ENCODE data around the gene STYK1. TPM values are rescaled to one million over a fixed set of nuclear protein-coding genes. Genes with fewer than 3 reads are reported as not detected.
"Not testable (repeated sequence)": the region's sequence is repeated elsewhere in the genome, so short reads cannot be mapped to it uniquely, and the experiment has no call there.

The STYK1 gene
- polyA plus RNA-seq, 4 donors = 1.9 to 8.1 (median 4.8) TPM

GRCh38 chr12:10572021-10572490 is 101.8 kb downstream of the STYK1 start:
- H3K4me3 ChIP-seq (ENCODE audit: low read depth in 1 of 3, low read length in 3 of 3); H3K36me3 ChIP-seq (ENCODE audit: control insufficient read depth in 3 of 3, insufficient read depth in 2 of 3, low read depth in 1 of 3, low read length in 3 of 3); H3K27me3 ChIP-seq (ENCODE audit: control insufficient read depth in 3 of 3, insufficient read depth in 3 of 3, low read length in 3 of 3); DNase-seq; H3K27ac ChIP-seq (ENCODE audit: low read depth in 1 of 3, low read length in 2 of 3); FAIRE-seq; H3K4me1 ChIP-seq (ENCODE audit: control insufficient read depth in 3 of 3, insufficient read depth in 2 of 3, low read depth in 1 of 3, low read length in 2 of 3); H3K9me3 ChIP-seq (ENCODE audit: control insufficient read depth in 2 of 2, insufficient read depth in 1 of 2, low read depth in 1 of 2, low read length in 1 of 2): not testable (repeated sequence)
- 41 to 48% (median 47%) methylated on average over 3 of the region's 3 CpGs for WGBS, 3 donors

GRCh38 chr12:10571141-10571540 is 102.7 kb downstream of the STYK1 start:
- no peak for DNase-seq
- Histone ChIP-seq H3K27ac (ENCODE audit: low read depth in 1 of 3, low read length in 2 of 3) (no peak overlapping the region), H3K27me3 (ENCODE audit: control insufficient read depth in 3 of 3, insufficient read depth in 3 of 3, low read length in 3 of 3) (no peaks in the 10 kb centered on the region), H3K4me1 (ENCODE audit: control insufficient read depth in 3 of 3, insufficient read depth in 2 of 3, low read depth in 1 of 3, low read length in 2 of 3) (no peaks in the 10 kb centered on the region), H3K4me3 (ENCODE audit: low read depth in 1 of 3, low read length in 3 of 3) (no peak overlapping the region), H3K9me3 (ENCODE audit: control insufficient read depth in 2 of 2, insufficient read depth in 1 of 2, low read depth in 1 of 2, low read length in 1 of 2) (peaks cover 0 to 4% of the 10 kb centered on the region in 2 donors), H3K36me3 (ENCODE audit: control insufficient read depth in 3 of 3, insufficient read depth in 2 of 3, low read depth in 1 of 3, low read length in 3 of 3) (no peaks in the 10 kb centered on the region)
- FAIRE-seq = no peak
- WGBS, 3 donors = 89 to 95% (median 90%) methylated on average over 11 of the region's 11 CpGs

Other genes with a start within 250 kb of the STYK1 start
- gene KLRC2, start 238.0 kb downstream of the STYK1 start, polyA plus RNA-seq = 1 to 10 TPM in 2 of 4 donors, under 1 TPM in 1, not detected in 1; 0.36 to 2.4 (median 1.0) TPM
- 1 to 10 TPM in 1 of 4 donors, under 1 TPM in 2, not detected in 1; 0.58 to 4.6 (median 0.81) TPM for gene KLRC1, start 220.7 kb downstream of the STYK1 start, polyA plus RNA-seq
- 1 to 10 TPM in 1 of 4 donors, under 1 TPM in 2, not detected in 1; 0.51 to 4.0 (median 0.89) TPM for gene EIF2S3B, start 168.2 kb downstream of the STYK1 start, polyA plus RNA-seq
- gene MAGOHB, start 60.4 kb downstream of the STYK1 start, polyA plus RNA-seq = 10 to 100 TPM in 3 of 4 donors, 1 to 10 TPM in 1; 4.9 to 27.7 (median 20.7) TPM
- gene YBX3, start 49.3 kb upstream of the STYK1 start, polyA plus RNA-seq = 100 to 1,000 TPM in 2 of 4 donors, 10 to 100 TPM in 2; 61.3 to 183 (median 98.4) TPM
- gene TAS2R7, start 128.6 kb upstream of the STYK1 start, polyA plus RNA-seq = not detected
- under 1 TPM in 1 of 4 donors, not detected in 3; 0.03 TPM for gene TAS2R8, start 133.2 kb upstream of the STYK1 start, polyA plus RNA-seq
- not detected for gene TAS2R9, start 136.1 kb upstream of the STYK1 start, polyA plus RNA-seq
- under 1 TPM in 1 of 4 donors, not detected in 3; 0.58 TPM for gene TAS2R10, start 152.3 kb upstream of the STYK1 start, polyA plus RNA-seq
- 1 to 10 TPM in 3 of 4 donors, not detected in 1; 1.3 to 4.5 (median 1.5) TPM for gene PRR4, start 175.4 kb upstream of the STYK1 start, polyA plus RNA-seq
- gene PRH1, start 210.2 kb upstream of the STYK1 start, polyA plus RNA-seq = 1 to 10 TPM in 2 of 4 donors, not detected in 2; 2.6 to 7.4 TPM
- under 1 TPM in 2 of 4 donors, not detected in 2; 0.03 to 0.06 TPM for gene TAS2R13, start 235.5 kb upstream of the STYK1 start, polyA plus RNA-seq

Measured in small intestine (tissue), 7 donors.